GM13976 (cell line): ENCODE data around the gene MPHOSPH9.

ENCODE experiments used
- DNase-seq: peaks from one replicate; pipeline ENCODE4 v3.0.0; 2012; ENCODE audit warnings: low spot score
- in situ Hi-C: fragments of 300-500 bp; cut with MboI; formaldehyde crosslinking; loops from one replicate; pipeline ENCODE4 v1.12.0; 2022; ENCODE audit warnings: low sequenced_read_pairs, mixed read lengths, inconsistent platforms; ENCODE audit not compliant: unreplicated experiment
- TF ChIP-seq, protein P1 (sequence below): IDR thresholded peaks from 2 replicates; pipeline ENCODE4 v1.5.1; 2012; ENCODE audit warnings: borderline replicate concordance, mild to moderate bottlenecking; ENCODE audit not compliant: insufficient read depth; ENCODE audit errors: extremely low read depth, missing control alignments, control extremely low read depth

The MPHOSPH9 gene

DNA sequence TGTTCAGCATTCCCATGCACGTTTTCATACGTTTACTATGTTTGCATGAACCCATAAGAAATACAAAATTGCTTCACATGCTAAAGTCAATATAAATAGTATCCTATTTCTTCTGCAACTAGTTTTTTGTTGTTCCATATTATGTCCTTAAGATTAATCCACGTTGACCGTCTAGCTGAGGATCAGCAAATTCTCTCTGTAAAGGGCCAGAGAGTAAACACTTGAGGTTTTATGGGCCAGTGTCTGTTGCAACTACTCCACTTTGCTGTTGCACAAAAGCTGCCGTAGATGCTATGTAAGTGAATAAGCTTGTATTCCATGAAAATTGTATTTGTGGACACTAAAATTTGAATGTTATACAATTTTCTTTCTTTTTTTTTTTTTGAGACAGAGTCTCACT is 61.0 kb downstream of the MPHOSPH9 start:
- DNase-seq = no peak
- in situ Hi-C loops = no loop called here
- TF ChIP-seq, protein P1, sequence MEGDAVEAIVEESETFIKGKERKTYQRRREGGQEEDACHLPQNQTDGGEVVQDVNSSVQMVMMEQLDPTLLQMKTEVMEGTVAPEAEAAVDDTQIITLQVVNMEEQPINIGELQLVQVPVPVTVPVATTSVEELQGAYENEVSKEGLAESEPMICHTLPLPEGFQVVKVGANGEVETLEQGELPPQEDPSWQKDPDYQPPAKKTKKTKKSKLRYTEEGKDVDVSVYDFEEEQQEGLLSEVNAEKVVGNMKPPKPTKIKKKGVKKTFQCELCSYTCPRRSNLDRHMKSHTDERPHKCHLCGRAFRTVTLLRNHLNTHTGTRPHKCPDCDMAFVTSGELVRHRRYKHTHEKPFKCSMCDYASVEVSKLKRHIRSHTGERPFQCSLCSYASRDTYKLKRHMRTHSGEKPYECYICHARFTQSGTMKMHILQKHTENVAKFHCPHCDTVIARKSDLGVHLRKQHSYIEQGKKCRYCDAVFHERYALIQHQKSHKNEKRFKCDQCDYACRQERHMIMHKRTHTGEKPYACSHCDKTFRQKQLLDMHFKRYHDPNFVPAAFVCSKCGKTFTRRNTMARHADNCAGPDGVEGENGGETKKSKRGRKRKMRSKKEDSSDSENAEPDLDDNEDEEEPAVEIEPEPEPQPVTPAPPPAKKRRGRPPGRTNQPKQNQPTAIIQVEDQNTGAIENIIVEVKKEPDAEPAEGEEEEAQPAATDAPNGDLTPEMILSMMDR = no peak

DNA sequence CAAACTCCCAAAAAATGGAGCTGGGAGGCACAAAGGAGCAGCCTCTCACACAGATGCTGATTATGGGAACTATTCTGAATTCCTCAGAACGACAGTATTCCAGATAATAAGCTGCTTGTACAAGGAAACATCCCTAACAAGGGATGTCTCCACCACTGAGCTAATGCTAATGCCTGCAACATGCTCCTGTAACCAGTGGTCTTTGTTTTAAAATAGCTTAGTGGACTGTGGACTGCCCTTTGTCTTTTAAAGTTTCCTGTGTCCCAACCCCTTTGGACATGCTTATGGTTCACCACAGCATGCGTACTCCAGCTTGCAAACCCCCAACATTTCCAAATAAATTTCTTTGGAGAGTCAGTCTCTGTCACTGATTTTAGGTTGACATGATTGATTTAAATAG is 65.6 kb downstream of the MPHOSPH9 start:
- DNase-seq = no peak
- in situ Hi-C loops = no loop called here
- TF ChIP-seq, protein P1 = no peak

DNA sequence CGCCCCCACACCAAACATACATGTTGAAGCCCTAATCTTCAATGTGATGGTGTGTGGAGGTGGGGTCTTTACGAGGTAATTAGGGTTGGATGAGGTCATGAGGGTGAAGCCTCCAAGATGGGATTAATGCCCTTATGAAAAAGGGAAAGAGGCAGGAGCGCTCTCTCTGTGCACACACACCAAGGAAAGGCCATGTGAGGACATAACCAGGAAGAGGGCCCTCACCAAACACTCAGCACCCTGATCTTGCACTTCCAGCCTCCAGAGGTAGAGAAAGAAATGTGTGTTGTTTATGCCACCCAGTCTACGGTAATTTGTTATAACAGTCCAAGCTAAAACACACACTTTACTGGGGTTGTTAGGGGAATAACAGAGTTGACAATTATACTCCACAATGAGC is 67.4 kb downstream of the MPHOSPH9 start:
- DNase-seq = no peak
- in situ Hi-C loops = no loop called here
- TF ChIP-seq, protein P1 = no peak

DNA sequence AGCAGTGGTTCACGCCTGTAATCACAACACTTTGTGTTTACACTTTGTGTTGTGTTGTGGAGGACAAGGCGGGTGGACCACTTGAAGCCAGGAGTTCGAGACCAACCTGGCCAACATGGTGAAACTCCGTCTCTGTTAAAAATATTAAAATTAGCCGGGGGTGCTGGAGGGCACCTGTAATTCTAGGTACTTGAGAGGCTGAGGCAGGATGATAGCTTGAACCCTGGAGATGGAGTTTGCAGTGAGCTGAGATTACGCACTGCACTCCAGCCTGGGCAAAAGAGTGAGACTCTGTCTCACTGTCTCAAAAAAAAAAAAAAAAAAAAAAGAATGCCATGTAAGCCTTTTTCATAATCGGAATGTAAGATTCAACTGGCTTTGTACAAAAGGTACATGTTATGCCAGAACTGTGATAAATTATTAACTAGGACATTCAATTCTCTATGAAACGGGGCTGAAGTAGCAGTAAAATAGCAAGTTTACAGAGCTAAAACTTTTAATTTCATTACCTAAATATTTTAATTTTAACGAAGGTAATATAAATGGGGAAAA is 68.2 kb downstream of the MPHOSPH9 start:
- in situ Hi-C loops = no loop called here
- no peak for DNase-seq
- TF ChIP-seq, protein P1 = no peak

DNA sequence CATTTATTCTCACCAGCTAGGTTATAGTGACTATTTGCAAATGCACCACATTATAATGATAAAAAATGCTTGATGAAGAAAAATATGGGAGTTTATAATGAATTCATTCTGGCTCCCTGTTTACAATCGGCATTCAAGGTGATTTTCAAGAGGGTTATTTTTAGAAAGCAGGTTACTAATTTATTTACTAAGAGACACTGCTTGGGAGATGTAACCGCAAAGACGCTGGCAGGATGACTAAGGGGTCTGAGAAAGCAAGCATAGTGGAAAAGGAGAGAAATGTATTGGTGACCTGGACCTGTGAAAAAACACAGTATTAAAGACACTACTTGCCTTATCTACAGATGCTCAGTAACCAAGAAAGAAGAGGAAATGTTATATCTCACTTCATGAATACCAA is 68.7 kb downstream of the MPHOSPH9 start:
- TF ChIP-seq, protein P1 = no peak
- in situ Hi-C loops = no loop called here
- DNase-seq = no peak

DNA sequence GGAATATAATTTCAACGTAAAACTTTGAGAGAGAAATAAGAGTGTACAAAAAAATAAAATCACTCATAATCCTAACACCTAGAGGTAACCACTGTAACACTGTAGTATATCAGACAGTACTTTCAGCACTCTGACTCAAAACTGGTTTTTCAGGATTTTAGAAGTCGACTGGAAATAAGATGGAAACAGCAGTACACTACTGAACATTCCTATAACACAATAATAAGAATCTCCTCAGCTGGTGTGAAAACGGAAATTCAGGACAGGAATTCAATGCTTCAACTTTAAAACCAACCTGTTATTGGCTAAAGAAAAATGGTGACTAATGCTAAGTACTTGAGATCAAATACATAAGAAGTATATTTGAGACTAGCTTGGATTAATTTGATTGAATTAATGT is 69.7 kb downstream of the MPHOSPH9 start:
- in situ Hi-C loops = no loop called here
- no peak for DNase-seq
- TF ChIP-seq, protein P1 = no peak
